Activated naive CD4-positive, alpha-beta T cell treated with anti-CD3 and anti-CD28 coated beads for 36 hours (primary cell): ENCODE data around the gene LRRTM4. TPM values are rescaled to one million over a fixed set of nuclear protein-coding genes. Genes with fewer than 3 reads are reported as not detected.

ENCODE experiments used
- CTCF ChIA-PET: fragments of 350-600 bp; sonication (Branson Sonifier 250); formaldehyde crosslinking; loops from one replicate; lab custom pipeline; 2021; ENCODE audit warnings: antibody characterized with exemption; lab: Charles Lee
- DNase-seq: peaks from one replicate; pipeline ENCODE4 v3.0.0-alpha.2; 2020
- H3K27ac Mint-ChIP-seq: one replicate; pipeline ENCODE4 v1.8.0; 2021; ENCODE audit warnings: mild to moderate bottlenecking, mixed read lengths
- H3K27me3 Mint-ChIP-seq: one replicate; pipeline ENCODE4 v1.8.0; 2021; ENCODE audit warnings: low read depth, mixed read lengths
- H3K36me3 Mint-ChIP-seq: one replicate; pipeline ENCODE4 v1.8.0; 2021; ENCODE audit warnings: low read depth, mixed read lengths
- H3K4me1 Mint-ChIP-seq: one replicate; pipeline ENCODE4 v1.8.0; 2021; ENCODE audit warnings: low read depth, mixed read lengths
- H3K4me3 Mint-ChIP-seq: one replicate; pipeline ENCODE4 v1.8.0; 2021; ENCODE audit warnings: mild to moderate bottlenecking, moderate library complexity, mixed read lengths
- H3K9me3 Mint-ChIP-seq: one replicate; pipeline ENCODE4 v1.8.0; 2021; ENCODE audit warnings: mixed read lengths
- intact Hi-C: fragments of 100-400 bp; cut with micrococcal nuclease; formaldehyde crosslinking; loops from one replicate; pipeline ENCODE4 v1.15.1; 2023
- total RNA-seq, 2 experiments: library from RNA; stranded (reverse); gene quantifications; one replicate each; pipeline ENCODE4 v1.2.3, GENCODE V29; 2021

Gene LRRTM4
- total RNA-seq, 2 experiments from 2014 or later = not detected

DNA sequence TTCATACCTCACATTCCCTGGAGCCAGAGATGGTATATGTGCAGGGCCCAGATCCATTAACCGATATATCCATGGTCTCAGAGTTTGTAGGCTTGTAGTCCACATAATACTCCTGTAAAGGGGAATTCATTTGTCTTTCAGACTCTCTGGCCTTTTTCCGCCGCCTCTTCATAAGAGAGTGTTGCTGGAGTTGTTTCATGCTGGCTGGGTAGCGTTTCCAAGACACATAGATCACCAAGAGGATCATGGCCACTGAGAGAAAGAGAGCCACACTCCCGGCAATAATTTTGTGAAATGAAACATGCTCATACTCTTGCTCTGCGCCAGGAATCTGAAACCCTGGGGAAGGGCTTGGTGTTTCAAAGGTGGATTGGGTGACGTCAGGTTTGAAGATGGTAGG lies 3.9 kb downstream of the LRRTM4 start:
- DNase-seq = no peak
- no peaks in the 10 kb centered on the region for H3K36me3 Mint-ChIP-seq
- no peaks in the 10 kb centered on the region for H3K27me3 Mint-ChIP-seq
- no peak overlapping the region for H3K27ac Mint-ChIP-seq
- intact Hi-C loops = no loop called here
- CTCF ChIA-PET = no interaction called here
- H3K9me3 Mint-ChIP-seq = peaks cover 3% of the 10 kb centered on the region
- H3K4me3 Mint-ChIP-seq = no peak overlapping the region
- no peaks in the 10 kb centered on the region for H3K4me1 Mint-ChIP-seq

DNA sequence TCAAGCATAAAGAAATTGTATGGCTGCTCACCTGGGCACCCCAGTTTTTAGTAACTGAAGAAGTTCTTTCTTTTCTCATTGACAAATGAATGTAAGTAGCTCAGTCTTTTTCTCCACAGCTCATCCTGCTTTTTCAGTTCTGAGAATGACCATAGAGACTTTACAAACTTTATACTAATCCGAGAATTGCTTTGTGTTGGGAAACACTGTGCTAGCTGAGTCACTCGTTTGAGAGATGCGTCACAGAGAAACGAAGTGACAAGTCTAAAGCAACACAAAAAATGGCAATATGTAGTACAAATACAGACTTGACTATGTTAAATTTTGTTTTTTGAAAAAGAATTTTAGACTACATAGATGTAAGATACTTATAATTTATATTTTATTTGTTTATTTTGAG lies 9.0 kb downstream of the LRRTM4 start:
- Mint-ChIP-seq H3K27me3 (no peaks in the 10 kb centered on the region), H3K9me3 (no peaks in the 10 kb centered on the region), H3K4me3 (no peak overlapping the region), H3K36me3 (no peaks in the 10 kb centered on the region), H3K27ac (no peak overlapping the region), H3K4me1 (no peaks in the 10 kb centered on the region)
- no peak for DNase-seq
- intact Hi-C loops = no loop called here
- CTCF ChIA-PET = no interaction called here

GRCh38 chr2:77512507-77512906 lies 9.7 kb downstream of the LRRTM4 start:
- intact Hi-C loops = no loop called here
- DNase-seq = no peak
- Mint-ChIP-seq H3K4me1 (no peaks in the 10 kb centered on the region), H3K4me3 (no peak overlapping the region), H3K36me3 (no peaks in the 10 kb centered on the region), H3K9me3 (no peaks in the 10 kb centered on the region), H3K27ac (no peak overlapping the region), H3K27me3 (no peaks in the 10 kb centered on the region)
- CTCF ChIA-PET = no interaction called here

DNA sequence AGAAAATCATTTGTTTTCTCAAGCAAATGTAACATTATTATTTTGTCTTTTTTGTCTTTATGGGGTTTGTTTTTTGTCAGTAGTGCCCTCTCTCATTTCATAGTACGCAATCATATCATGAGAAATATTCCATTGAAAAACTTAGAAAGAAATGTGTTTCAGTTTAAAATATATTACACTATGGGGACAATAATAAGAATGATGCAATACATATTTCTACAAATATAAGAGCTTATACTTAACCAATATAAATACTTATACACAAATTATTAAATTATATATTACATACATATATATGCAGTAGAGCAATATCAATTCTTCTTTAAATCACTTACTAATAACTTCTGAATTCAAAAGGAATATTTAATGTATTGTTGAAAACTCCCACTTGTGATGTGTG lies 13.7 kb downstream of the LRRTM4 start:
- DNase-seq = no peak
- CTCF ChIA-PET = no interaction called here
- no peaks in the 10 kb centered on the region for H3K9me3 Mint-ChIP-seq
- H3K36me3 Mint-ChIP-seq = no peaks in the 10 kb centered on the region
- no peaks in the 10 kb centered on the region for H3K4me1 Mint-ChIP-seq
- H3K27ac Mint-ChIP-seq = no peak overlapping the region
- no peaks in the 10 kb centered on the region for H3K27me3 Mint-ChIP-seq
- intact Hi-C loops = no loop called here
- H3K4me3 Mint-ChIP-seq = no peak overlapping the region

- no peak for DNase-seq
- Mint-ChIP-seq H3K36me3 (no peaks in the 10 kb centered on the region), H3K27me3 (no peaks in the 10 kb centered on the region), H3K27ac (no peak overlapping the region), H3K4me1 (no peaks in the 10 kb centered on the region), H3K4me3 (no peak overlapping the region), H3K9me3 (no peaks in the 10 kb centered on the region)
- intact Hi-C loops = no loop called here
- CTCF ChIA-PET = no interaction called here
These were observed 14.5 kb downstream of the LRRTM4 start for GRCh38 chr2:77507657-77508056.

- DNase-seq = no peak
- Mint-ChIP-seq H3K36me3 (no peaks in the 10 kb centered on the region), H3K27me3 (no peaks in the 10 kb centered on the region), H3K27ac (no peak overlapping the region), H3K4me3 (no peak overlapping the region), H3K9me3 (no peaks in the 10 kb centered on the region), H3K4me1 (no peaks in the 10 kb centered on the region)
- intact Hi-C loops = no loop called here
- CTCF ChIA-PET = no interaction called here
These were observed 34.0 kb downstream of the LRRTM4 start for GRCh38 chr2:77488141-77488540.

GRCh38 chr2:77487074-77487803 lies 34.9 kb downstream of the LRRTM4 start:
- H3K27me3 Mint-ChIP-seq = no peaks in the 10 kb centered on the region
- no peak for DNase-seq
- CTCF ChIA-PET = no interaction called here
- H3K27ac Mint-ChIP-seq = no peak overlapping the region
- no peaks in the 10 kb centered on the region for H3K36me3 Mint-ChIP-seq
- H3K4me3 Mint-ChIP-seq = no peak overlapping the region
- no peaks in the 10 kb centered on the region for H3K4me1 Mint-ChIP-seq
- H3K9me3 Mint-ChIP-seq = no peaks in the 10 kb centered on the region
- intact Hi-C loops = no loop called here

- peaks cover 2% of the 10 kb centered on the region for H3K9me3 Mint-ChIP-seq
- no peaks in the 10 kb centered on the region for H3K27me3 Mint-ChIP-seq
- H3K4me1 Mint-ChIP-seq = no peaks in the 10 kb centered on the region
- H3K27ac Mint-ChIP-seq = no peak overlapping the region
- no peak for DNase-seq
- CTCF ChIA-PET = no interaction called here
- no peak overlapping the region for H3K4me3 Mint-ChIP-seq
- no peaks in the 10 kb centered on the region for H3K36me3 Mint-ChIP-seq
- intact Hi-C loops = no loop called here
These were observed 38.1 kb downstream of the LRRTM4 start for GRCh38 chr2:77484026-77484425.

DNA sequence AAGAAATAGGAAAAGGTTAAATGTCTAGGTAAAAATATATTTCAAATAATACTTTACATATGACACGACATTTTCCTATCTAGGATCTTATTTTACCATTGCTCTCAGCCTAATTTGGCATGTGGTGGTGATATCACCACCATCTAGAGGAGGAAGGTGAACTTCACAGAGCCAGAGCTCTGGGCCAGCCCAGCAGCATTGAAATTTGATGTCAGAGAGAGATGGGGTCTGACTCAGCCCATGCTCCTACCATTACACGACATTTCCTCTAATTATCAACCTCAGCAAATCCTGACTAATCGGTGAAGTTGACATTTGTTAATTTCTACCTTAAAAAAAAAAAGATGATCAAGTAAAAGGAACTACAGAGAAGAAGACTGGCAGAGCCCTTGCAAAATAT lies 42.3 kb downstream of the LRRTM4 start:
- no peak overlapping the region for H3K27ac Mint-ChIP-seq
- intact Hi-C loops = no loop called here
- no peaks in the 10 kb centered on the region for H3K27me3 Mint-ChIP-seq
- CTCF ChIA-PET = no interaction called here
- H3K4me1 Mint-ChIP-seq = no peaks in the 10 kb centered on the region
- DNase-seq = no peak
- H3K36me3 Mint-ChIP-seq = no peaks in the 10 kb centered on the region
- H3K4me3 Mint-ChIP-seq = no peak overlapping the region
- H3K9me3 Mint-ChIP-seq = peaks cover 4% of the 10 kb centered on the region

DNA sequence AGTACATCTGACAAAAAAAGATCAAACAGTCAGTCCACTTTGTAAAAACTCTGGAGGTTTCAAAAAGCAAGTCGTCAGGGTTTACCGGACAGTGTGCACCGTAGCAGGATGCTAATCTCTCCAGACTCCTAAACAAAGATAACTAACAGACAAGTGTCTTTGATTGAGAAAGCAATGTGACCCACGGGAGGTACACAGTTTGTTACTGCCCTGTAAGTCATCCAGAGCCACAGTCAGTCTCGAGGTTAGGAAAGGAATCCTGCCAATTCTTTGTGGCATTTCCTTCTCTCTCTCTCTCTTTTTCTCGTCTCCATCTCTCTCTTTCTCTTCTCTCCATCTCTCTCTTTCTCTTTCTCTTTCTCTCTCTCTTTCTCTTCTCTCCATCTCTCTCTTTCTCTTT lies 42.8 kb downstream of the LRRTM4 start:
- H3K27ac Mint-ChIP-seq = no peak overlapping the region
- CTCF ChIA-PET = no interaction called here
- no peaks in the 10 kb centered on the region for H3K36me3 Mint-ChIP-seq
- intact Hi-C loops = no loop called here
- H3K27me3 Mint-ChIP-seq = no peaks in the 10 kb centered on the region
- DNase-seq = no peak
- H3K4me1 Mint-ChIP-seq = no peaks in the 10 kb centered on the region
- peaks cover 4% of the 10 kb centered on the region for H3K9me3 Mint-ChIP-seq
- H3K4me3 Mint-ChIP-seq = no peak overlapping the region

DNA sequence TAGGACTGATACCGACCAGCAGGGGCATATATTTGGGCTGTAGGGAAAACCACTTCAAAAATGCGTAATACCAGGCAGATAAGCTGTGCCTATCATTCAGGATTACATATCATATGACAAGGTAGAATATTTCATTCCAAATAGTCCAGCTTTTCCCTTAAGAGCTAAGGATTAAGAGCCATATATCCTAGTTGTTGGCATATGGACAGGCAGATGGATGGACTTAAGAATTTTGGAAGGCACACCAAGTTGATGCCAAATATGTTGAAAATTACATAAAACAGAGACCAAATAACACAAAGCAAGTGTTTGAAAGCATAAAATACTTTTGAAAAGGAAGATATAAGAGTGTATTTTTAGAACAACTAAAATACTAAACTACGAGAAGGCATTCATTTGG lies 52.1 kb downstream of the LRRTM4 start:
- Mint-ChIP-seq H3K4me1 (no peaks in the 10 kb centered on the region), H3K27me3 (no peaks in the 10 kb centered on the region), H3K9me3 (peaks cover 4% of the 10 kb centered on the region), H3K4me3 (no peak overlapping the region), H3K27ac (no peak overlapping the region), H3K36me3 (no peaks in the 10 kb centered on the region)
- intact Hi-C loops = no loop called here
- DNase-seq = no peak
- CTCF ChIA-PET = no interaction called here

- Mint-ChIP-seq H3K27me3 (no peaks in the 10 kb centered on the region), H3K4me1 (no peaks in the 10 kb centered on the region), H3K27ac (no peak overlapping the region), H3K4me3 (no peak overlapping the region), H3K9me3 (peaks cover 4% of the 10 kb centered on the region), H3K36me3 (no peaks in the 10 kb centered on the region)
- CTCF ChIA-PET = no interaction called here
- no peak for DNase-seq
- intact Hi-C loops = no loop called here
These were observed 53.1 kb downstream of the LRRTM4 start for GRCh38 chr2:77469106-77469505.

GRCh38 chr2:77459840-77460239 lies 62.3 kb downstream of the LRRTM4 start:
- H3K27me3 Mint-ChIP-seq = no peaks in the 10 kb centered on the region
- CTCF ChIA-PET = no interaction called here
- no peak for DNase-seq
- no peak overlapping the region for H3K27ac Mint-ChIP-seq
- intact Hi-C loops = no loop called here
- peaks cover 9% of the 10 kb centered on the region for H3K9me3 Mint-ChIP-seq
- H3K4me3 Mint-ChIP-seq = no peak overlapping the region
- H3K4me1 Mint-ChIP-seq = no peaks in the 10 kb centered on the region
- no peaks in the 10 kb centered on the region for H3K36me3 Mint-ChIP-seq
